ENCODE results near the gene TATDN3. TPM values are rescaled to one million over a fixed set of nuclear protein-coding genes. Genes with fewer than 3 reads are reported as not detected.
A peak's percentile ranks its signal among the peaks of the same experiment; 100 is the strongest.

The TATDN3 gene
- total and polyA plus RNA-seq, 2 of the 8 experiments (the other 6 are each of a cell fraction or from before 2014, with no cell fraction given), result 6.9 to 19.4 TPM

- Histone ChIP-seq H3K79me1 (ENCODE audit: low read depth, low read length) (peaks cover 11% of the 10 kb centered on the region), H3K23me2 (ENCODE audit: low read depth, low read length) (no peaks in the 10 kb centered on the region), H3K79me2 (ENCODE audit: control insufficient read depth in 1 of 2, insufficient read depth in 2 of 2, low read length in 2 of 2) (peaks cover 0 to 50% of the 10 kb centered on the region in 2 experiments; a peak in 3 of 4 replicates), H3K4ac (replicated peaks; ENCODE audit: insufficient read length, low read depth, low read length) (no peak overlapping the region), H4K5ac (ENCODE audit: insufficient read length, low read depth, low read length) (no peak overlapping the region), H2BK12ac (ENCODE audit: low read depth, low read length) (0 out of 2 replicates have a peak overlapping the region, but pooled peaks have one; percentile 60), H4K8ac (ENCODE audit: extremely low read depth, insufficient read depth, low read length) (no peak overlapping the region; the same call in 1 of the 2 replicates), H2BK20ac (ENCODE audit: low read length) (no peak overlapping the region), H3K14ac (ENCODE audit: insufficient read length) (no peak overlapping the region), H3K9me3 (ENCODE audit: insufficient read depth in 2 of 2, low read depth in 1 of 2, low read length in 1 of 2) (no peaks in the 10 kb centered on the region), H3K9ac (replicated peaks in 1 of 4; ENCODE audit: extremely low read depth in 1 of 4, low read depth in 3 of 4, low read length in 3 of 4) (no peak overlapping the region), H2BK5ac (ENCODE audit: low read depth, low read length) (no peak overlapping the region), H2BK120ac (replicated peaks; ENCODE audit: low read depth, low read length) (no peak overlapping the region), H3K27ac (ENCODE audit: low read depth, low read length) (no peak overlapping the region), H2AFZ (ENCODE audit: low read length) (no peak overlapping the region), H3K4me1 (replicated peaks in 1 of 4; ENCODE audit: control insufficient read depth in 3 of 4, insufficient read depth in 4 of 4, low read length in 3 of 4) (peaks cover 0 to 3% (median 0%) of the 10 kb centered on the region in 4 experiments; a peak in 1 of 7 replicates), H3K56ac (replicated peaks; ENCODE audit: insufficient read length, low read depth, low read length) (no peak overlapping the region), H2AK5ac (ENCODE audit: low read depth, low read length) (no peak overlapping the region), H3K27me3 (replicated peaks in 1 of 4; ENCODE audit: control insufficient read depth in 3 of 4, extremely low read depth in 1 of 4, insufficient read depth in 3 of 4, low read length in 3 of 4) (no peaks in the 10 kb centered on the region), H2BK15ac (ENCODE audit: low read length) (no peak overlapping the region), H3K4me2 (ENCODE audit: insufficient read depth in 1 of 2, low read depth in 2 of 2, low read length in 2 of 2) (no peak overlapping the region), H4K20me1 (replicated peaks in 1 of 2; ENCODE audit: control insufficient read depth in 1 of 2, insufficient read depth in 2 of 2, low read length in 2 of 2) (peaks cover 7 to 17% of the 10 kb centered on the region in 2 experiments), H3K36me3 (ENCODE audit: control insufficient read depth in 2 of 4, insufficient read depth in 4 of 4, low read length in 3 of 4) (peaks cover 0 to 3% (median 0%) of the 10 kb centered on the region in 4 experiments; a peak in 2 of 8 replicates), H4K91ac (replicated peaks; ENCODE audit: insufficient read length, low read length) (no peak overlapping the region), H3K4me3 (ENCODE audit: extremely low read depth in 1 of 4, insufficient read depth in 2 of 4, low read depth in 3 of 4, low read length in 4 of 4) (no peak overlapping the region), H3K18ac (ENCODE audit: extremely low read depth, low read length) (no peak overlapping the region), H3K23ac (ENCODE audit: insufficient read length) (no peak overlapping the region)
- peak in 1 of 2 experiments; percentile 83 for DNase-seq (ENCODE audit: low read depth in 1 of 2, low spot score in 2 of 2)
- FAIRE-seq, result peak; percentile 50
- ChIA-PET POLR2A (ENCODE audit: partially characterized antibody) (interaction anchor here (1.0 kb wide), 1 partner anchor 9 kb away, joined by 3 read pairs; no protein-coding TSS in a partner anchor), CTCF (ENCODE audit: partially characterized antibody) (interaction anchor here (0.7 to 4.4 kb wide), 19 partner anchors 9 to 303 kb away, joined by 3 to 36 read pairs (median 4); no protein-coding TSS in a partner anchor)
- 80% methylated on average over 10 of the region's 10 CpGs; no CpG with 5 or more reads in 1 of the 2 experiments for WGBS, 2 experiments (ENCODE audit: extremely low coverage in 1 of 2, insufficient coverage in 1 of 2, insufficient read length in 1 of 2, insufficient replicate concordance in 2 of 2, low coverage in 1 of 2, low lambda C conversion rate in 2 of 2, missing lambda C conversion rate in 1 of 2)
- TF ChIP-seq EZH2 (IDR thresholded peaks at IDR 0.05; ENCODE audit: low read depth, low read length, severe bottlenecking), result no peak
- TF ChIP-seq YY1 (IDR thresholded peaks at IDR 0.05; ENCODE audit: low read depth, low read length), result 0 out of 2 replicates have a peak, but pooled peaks have one; percentile 27
- TF ChIP-seq SP2 (IDR thresholded peaks at IDR 0.05; ENCODE audit: low read length), result no peak
- TF ChIP-seq CREB1 (IDR thresholded peaks at IDR 0.05), result peak; percentile 38; the same call in 1 of the 2 replicates
- TF ChIP-seq POLR2A (IDR thresholded peaks at IDR 0.05; ENCODE audit: control extremely low read depth in 1 of 2, low read depth in 2 of 2, low read length in 2 of 2), result no peak
- TF ChIP-seq KDM4A (IDR thresholded peaks at IDR 0.05; ENCODE audit: low read depth, low read length, severe bottlenecking), result no peak
- TF ChIP-seq TEAD4 (IDR thresholded peaks at IDR 0.05; ENCODE audit: low read depth, low read length), result no peak
- TF ChIP-seq, protein P1, sequence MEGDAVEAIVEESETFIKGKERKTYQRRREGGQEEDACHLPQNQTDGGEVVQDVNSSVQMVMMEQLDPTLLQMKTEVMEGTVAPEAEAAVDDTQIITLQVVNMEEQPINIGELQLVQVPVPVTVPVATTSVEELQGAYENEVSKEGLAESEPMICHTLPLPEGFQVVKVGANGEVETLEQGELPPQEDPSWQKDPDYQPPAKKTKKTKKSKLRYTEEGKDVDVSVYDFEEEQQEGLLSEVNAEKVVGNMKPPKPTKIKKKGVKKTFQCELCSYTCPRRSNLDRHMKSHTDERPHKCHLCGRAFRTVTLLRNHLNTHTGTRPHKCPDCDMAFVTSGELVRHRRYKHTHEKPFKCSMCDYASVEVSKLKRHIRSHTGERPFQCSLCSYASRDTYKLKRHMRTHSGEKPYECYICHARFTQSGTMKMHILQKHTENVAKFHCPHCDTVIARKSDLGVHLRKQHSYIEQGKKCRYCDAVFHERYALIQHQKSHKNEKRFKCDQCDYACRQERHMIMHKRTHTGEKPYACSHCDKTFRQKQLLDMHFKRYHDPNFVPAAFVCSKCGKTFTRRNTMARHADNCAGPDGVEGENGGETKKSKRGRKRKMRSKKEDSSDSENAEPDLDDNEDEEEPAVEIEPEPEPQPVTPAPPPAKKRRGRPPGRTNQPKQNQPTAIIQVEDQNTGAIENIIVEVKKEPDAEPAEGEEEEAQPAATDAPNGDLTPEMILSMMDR (IDR thresholded peaks at IDR 0.05; ENCODE audit: control extremely low read depth in 1 of 3, insufficient read depth in 1 of 3, low read depth in 1 of 3, low read length in 3 of 3), result peak; percentile 79 to 94 (median 92)
- TF ChIP-seq RAD21 (IDR thresholded peaks at IDR 0.05 in 1 of 2, conservative IDR thresholded peaks at IDR 0.05 in 1 of 2; ENCODE audit: low read depth in 2 of 2, low read length in 2 of 2), result peak; percentile 65 to 78
These were observed 31.4 kb upstream of the TATDN3 start for GRCh38 chr1:212760126-212760823.
